ENCODE measurements around the gene ARHGAP19.

ARHGAP19 gene

GRCh38 chr10:97217299-97217698, 75.1 kb downstream of the ARHGAP19 start:
- no peak overlapping the region for H3K27ac ChIP-seq
- TF ChIP-seq CTCF (IDR thresholded peaks at IDR 0.05), result no peak
- DNase-seq (ENCODE audit: low spot score), result no peak
- H3K4me3 ChIP-seq, result no peak overlapping the region

- no peak for TF ChIP-seq CTCF (IDR thresholded peaks at IDR 0.05)
- no peak for DNase-seq (ENCODE audit: low spot score)
- Histone ChIP-seq H3K4me3 (no peak overlapping the region), H3K27ac (no peak overlapping the region)
Measured at GRCh38 chr10:97215619-97216260, 76.7 kb downstream of the ARHGAP19 start.

GRCh38 chr10:97213431-97213830, 79.0 kb downstream of the ARHGAP19 start:
- TF ChIP-seq CTCF (IDR thresholded peaks at IDR 0.05), result no peak
- H3K4me3 ChIP-seq, result no peak overlapping the region

GRCh38 chr10:97211229-97211628, 81.2 kb downstream of the ARHGAP19 start:
- Histone ChIP-seq H3K27ac (no peak overlapping the region), H3K4me3 (no peak overlapping the region)
- no peak for TF ChIP-seq CTCF (IDR thresholded peaks at IDR 0.05)
- DNase-seq (ENCODE audit: low spot score), result no peak

More at GRCh38 chr10:97213431-97213830, 79.0 kb downstream of the ARHGAP19 start:
- no peak overlapping the region for H3K27ac ChIP-seq
- no peak for DNase-seq (ENCODE audit: low spot score)

- no peak for DNase-seq (ENCODE audit: low spot score)
- no peak overlapping the region for H3K27ac ChIP-seq
- H3K4me3 ChIP-seq, result no peak overlapping the region
- TF ChIP-seq CTCF (IDR thresholded peaks at IDR 0.05), result peak; percentile 79
Measured at GRCh38 chr10:97210543-97210960, 81.9 kb downstream of the ARHGAP19 start.

GRCh38 chr10:97207756-97208346, 84.6 kb downstream of the ARHGAP19 start:
- Histone ChIP-seq H3K27ac (no peak overlapping the region), H3K4me3 (no peak overlapping the region)
- DNase-seq (ENCODE audit: low spot score), result no peak
- no peak for TF ChIP-seq CTCF (IDR thresholded peaks at IDR 0.05)

GRCh38 chr10:97207131-97207530, 85.3 kb downstream of the ARHGAP19 start:
- no peak for TF ChIP-seq CTCF (IDR thresholded peaks at IDR 0.05)
- DNase-seq (ENCODE audit: low spot score), result no peak
- no peak overlapping the region for H3K27ac ChIP-seq
- no peak overlapping the region for H3K4me3 ChIP-seq

Measured in coronary artery (tissue), 2 donors.